GM18508 (cell line): ENCODE data around the gene DENND5A.

Experiments
- ATAC-seq: cut with Tn5 transposase; IDR thresholded peaks from one replicate; pipeline ENCODE4 v1.9.1; 2021; ENCODE audit warnings: moderate number of reproducible peaks; ENCODE audit not compliant: insufficient read depth, unreplicated experiment

DENND5A gene

DNA sequence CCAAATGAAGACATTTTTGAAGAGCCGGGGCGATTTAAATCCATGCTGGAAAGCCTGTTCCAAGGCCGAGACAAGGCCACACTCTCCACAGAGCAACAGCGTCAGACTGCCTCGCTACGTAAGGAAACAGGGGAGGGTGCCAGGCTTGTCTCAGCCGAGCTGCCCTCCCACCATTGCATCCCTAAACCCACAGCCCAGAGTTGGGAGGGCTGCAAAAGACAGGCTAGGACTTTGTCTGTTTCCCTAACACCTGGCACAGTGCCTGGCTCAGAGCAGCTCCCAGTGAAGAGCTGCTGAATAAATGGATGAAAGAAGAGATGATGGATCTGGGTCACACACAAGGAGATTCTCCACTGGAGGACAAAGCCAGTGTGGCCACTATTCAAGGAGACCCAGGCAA lies 122.4 kb downstream of the DENND5A start:
- ATAC-seq: no peak

DNA sequence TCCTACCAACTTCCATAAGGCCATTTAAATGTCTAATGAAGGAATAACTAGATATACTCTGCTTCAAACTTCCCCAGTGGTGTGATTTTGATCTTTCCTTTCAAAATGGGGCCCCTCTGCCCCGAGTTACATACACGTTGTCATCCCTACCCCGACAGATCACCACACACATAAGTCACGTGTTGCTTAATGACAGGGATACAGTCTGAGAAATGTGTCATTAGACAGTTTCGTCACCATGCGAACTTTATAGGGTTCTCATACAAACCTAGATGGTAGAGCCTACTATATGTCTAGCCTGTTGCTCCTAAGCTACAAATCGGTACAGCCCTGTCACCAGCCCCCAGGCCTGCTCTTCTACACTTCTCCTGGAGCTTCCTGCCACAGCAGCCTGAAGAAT lies 124.0 kb downstream of the DENND5A start:
- ATAC-seq: no peak

DNA sequence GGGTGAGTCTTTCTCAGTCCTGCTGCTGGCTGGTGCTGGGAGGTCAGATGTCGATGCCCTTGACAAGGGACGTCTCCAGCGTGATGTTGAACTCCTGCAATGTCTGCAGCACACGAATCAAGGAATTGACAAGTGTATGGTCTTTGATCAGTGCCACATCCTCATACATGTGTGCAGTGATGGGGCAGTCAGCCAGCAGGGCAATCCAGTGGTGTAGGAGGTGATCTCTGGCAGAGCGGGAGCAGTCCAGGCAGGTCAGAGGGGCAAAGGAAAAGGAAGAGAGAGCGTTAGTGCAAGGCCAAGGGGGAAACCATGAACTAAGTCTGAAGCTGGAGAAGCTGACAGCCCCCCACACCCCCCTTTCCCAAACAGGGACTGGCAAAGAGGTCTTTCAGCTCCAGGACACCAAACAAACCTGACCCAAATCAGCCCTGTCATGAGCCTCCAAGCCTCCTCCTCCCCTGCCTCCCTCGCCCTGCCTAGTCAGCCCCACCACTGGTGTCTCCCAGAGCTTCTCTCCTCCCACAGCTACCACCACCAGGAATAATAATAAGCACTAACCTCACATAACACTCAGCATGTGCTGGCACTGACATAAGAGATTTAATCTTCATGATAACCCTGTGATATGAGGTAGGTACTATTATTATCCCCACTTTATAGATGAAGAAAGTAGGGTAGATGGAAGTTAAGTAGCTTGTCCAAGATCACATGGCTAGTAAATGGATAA lies 125.4 kb downstream of the DENND5A start:
- no peak for ATAC-seq

DNA sequence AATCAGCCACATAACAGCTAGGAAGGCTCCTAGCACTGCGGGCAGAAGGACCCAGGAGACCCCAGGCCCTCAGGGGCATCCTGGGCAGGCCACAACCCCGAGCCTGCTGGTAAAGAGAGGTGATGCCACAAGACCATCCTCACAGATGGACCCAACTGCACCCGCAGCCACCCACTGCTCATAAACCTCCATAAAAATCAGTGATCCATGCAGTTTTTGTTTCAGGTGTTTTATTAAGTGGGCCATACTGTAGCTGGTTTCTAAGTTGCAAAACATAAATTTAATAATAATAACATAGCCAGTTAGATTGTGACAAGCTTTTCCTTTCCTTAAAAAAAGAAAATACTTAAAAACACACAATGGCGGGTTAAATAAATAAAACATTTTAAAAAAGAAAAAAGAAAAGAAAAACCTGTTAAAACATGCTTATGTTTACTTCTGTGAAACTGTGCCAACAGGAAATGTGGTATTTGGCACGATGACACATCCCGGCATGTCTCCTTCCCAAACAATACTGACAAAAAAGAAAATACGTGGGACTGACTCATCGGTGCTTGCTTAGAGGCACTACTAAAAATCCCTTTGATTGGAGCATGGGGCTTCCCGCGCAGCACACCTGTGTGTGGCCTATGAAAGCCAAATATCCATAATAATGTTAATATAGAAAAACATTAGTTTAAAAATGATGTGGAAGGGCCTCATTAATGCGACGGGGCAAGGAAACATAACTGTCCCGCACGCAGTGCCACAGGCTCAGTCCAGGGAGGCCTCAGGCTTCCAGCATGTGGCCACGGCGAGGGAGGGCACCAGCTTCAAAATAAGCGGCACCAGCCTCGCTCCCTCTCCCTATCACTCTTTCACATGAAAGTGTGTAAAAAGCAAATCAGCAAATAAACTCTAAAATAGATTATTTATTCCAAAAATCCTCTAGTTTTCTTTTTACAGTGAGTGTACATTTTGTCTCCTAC lies 126.3 kb downstream of the DENND5A start:
- ATAC-seq: no peak

DNA sequence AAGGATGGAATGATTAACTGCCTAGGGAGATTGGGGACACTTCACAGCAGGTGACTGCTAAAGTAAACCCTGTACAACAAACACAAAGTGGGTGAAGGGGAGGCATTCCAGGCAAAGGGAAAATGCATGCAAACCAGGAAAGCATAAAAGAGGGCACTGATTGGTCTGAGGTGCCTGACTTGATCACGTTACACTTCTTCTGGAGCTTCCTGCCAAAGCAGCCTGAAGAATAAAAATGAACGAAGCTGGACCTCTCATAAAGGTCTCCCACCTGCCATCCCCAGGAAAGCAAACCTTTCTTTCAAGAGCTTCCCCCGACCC lies 127.1 kb downstream of the DENND5A start:
- no peak for ATAC-seq

DNA sequence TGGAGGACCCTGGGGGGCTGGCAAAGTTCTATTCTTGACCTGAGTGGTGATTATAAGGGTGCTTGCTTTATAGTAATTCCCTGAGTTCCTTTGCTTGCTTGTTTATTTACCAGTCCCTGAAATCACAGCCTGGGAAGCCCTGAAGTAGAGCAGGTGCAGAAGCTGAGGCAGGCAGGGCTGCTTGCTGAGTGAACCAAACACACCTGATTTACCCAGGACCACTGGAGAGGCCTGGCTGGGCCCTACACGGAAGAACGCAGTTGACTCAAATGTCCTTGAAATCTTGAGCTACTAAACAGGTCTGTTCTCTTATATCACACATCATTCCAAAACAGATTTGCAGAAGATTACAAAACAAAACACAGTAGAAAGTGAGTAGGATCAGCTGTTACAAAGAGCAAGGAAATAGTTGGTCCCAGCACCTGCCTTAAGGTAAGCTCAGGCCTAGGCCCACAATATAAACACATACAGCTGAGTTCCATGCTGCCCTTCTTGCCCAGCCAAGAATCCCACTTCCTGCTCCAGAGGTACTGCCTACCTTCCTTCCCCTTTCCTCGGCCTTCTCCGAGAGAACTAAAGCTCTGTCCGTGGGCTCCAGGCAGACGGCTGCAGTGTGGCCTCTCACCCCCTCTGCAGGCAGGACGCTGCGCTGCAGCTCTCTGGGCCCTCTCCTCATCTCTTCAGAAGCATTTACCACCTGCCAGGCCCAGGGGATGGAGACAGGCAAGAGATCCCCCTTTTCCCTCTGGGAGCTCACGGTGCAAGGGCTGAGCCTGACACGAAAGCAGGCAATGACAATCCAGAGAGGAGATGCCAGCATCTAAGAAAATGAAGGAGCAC lies 127.6 kb downstream of the DENND5A start:
- no peak for ATAC-seq

DNA sequence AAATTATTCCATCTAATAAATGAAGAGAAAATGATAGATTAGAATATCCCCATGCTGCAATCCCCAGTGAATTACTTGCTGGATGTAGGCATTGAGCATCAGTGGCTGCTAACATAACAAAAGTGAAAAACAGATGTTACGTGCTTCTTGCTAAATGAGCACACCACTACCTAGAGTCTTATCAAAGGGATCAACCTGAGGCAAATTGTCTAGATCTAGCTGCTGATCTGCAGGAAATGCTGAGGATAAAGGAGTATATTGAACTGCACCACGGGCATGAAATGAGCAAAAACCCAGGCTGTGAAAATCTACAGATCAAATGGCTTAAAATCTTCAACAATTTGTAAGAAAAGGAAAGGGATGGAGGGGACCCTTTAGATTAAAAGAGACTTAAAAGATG lies 128.4 kb downstream of the DENND5A start:
- no peak for ATAC-seq

DNA sequence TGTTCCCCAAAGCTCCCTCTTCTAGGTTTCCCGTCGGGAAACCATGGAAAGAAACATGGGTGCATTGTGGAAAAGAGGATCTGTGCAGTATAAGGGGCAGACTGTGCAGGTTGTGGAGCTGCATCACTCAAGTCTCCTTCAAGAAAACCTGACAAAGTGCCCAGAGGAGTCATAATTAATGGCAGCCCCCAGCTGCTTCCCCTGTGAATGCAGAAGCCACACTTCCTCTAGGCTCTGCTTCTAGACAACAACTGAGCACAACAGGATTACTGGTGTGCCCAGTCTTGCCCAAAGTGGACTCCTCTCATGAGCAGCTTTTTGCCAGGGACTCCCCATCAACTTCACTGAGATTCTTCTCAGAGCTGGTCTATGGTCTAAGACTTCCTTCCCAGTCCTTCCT lies 131.2 kb downstream of the DENND5A start:
- ATAC-seq: no peak

DNA sequence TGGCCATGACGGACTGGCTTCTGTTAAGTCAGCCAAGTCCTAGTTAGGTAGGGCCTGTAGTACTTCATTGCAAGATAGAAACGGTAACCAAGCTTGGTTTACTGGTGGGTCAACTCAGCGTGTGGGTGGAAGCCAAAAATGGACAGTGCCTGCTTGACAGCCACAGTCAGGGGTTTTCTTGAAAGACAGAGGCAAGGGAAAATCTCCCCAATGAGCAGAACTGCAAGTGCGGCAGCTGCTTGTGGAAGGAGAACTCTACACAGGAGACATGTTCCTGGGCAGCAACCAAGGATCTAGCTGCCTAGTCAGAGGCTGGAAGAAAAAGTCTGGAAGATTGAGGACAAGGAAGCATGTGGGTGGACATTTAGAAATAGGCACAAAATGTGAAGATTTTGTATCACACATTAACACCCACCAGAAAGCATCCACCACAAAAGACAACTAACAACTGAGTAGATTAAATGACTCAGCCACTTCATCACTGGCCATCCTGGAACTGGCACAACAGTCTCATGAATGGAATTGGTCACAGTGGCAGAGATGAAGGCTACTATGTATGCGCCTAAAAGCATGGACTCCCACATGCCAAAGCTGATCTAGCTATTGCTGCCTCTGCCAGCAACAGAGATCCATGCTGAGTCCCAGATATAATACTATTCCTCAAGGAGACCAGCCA lies 132.8 kb downstream of the DENND5A start:
- ATAC-seq: no peak

DNA sequence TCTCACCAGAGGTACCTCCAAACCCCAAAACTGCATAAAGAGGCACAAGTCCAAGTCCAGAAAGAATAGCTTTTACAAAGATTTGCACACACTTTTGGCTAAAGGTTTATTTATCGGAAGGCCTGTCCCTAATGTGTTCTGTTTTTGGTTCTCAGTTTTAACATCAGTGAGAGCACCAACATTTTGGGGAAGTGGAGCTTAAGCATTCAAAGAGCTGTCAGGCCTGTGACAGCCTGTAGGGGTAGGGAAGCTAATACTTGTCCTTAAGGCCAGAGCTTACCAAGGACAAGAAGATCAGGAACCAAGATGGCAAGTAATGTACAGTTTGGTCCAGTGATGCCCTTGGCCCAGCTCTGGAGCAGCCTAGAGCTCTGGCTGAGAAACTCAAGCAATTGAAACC lies 134.9 kb downstream of the DENND5A start:
- no peak for ATAC-seq

DNA sequence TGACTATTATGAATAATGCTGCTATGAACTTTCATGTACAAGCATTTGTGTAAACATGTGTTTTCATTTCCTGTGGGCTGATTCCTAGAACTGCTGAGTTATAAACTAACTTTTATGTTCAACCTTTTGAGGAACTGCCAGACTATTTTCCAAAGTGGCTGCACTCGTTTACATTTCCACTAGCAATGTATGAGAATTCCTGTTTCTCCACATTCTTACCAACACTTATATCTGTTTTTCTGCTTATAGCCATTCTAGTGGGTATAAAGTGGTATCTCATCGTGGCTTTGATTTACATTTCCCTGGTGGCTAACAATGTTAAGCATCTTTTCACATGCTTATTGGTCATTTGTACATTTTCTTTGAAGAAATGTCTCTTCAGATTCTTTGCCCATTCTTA lies 138.5 kb downstream of the DENND5A start:
- no peak for ATAC-seq

DNA sequence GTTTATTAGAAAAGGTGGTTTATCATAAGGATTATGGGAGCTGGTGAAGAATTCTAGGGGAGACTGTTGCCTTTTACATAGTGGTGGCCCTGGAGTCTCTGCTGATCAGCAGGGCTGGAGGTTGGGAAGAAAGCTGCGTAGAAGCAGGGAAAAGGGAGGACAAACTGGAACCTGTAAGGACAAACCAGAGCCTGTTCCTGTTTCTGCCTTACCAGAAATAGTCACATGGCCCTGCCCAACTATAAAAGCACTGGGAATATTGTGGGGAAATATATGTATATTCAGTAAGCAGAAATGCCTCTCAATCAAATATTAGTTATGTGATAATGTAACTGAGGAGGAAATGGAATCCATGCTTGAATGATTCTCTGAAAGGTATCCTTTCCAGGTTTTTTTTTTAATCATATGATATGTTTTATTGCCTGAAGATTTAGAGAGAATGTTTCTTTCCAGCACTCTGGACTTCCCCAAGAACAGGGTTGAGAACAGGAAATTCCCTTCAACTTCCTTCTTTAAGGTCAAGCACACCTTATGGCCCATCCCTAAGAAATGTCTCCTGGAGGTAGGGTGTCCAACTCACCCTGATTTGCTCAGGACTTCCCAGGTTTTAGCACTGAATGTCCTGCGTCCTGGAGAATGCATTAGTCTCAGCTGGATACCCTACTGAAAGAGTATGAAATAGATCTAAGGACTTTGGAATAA lies 139.8 kb downstream of the DENND5A start:
- no peak for ATAC-seq

DNA sequence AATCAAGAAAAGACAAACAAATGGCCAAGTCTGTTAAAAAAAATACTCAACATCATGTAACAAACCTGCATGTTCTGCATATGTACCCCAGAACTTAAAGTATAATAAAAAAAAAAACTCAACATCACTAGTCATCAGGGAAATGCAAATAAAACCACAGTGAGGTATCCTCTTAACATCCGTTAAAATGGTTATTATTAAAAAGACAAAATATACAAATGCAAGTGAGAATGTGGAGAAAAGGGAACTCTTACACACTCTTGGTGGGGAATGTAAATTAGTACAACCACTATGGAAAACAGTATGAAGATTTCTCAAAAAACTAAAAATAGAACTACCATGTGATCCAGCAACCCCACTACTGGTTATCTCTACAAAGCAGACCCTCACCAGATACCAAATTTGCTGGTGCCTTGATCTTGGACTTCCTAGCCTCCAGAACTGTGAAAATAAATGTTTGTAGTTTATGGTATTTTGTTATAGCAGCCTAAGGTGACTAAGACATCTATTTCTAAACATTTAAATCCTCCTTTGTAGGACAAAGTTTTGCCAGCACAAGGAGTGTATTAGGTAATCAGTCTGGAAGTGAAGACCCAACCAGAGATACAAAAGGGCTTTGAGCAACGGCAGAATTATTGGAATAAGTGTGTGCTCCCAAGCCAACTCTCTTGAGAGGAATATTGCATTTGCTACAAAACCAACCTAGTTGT lies 141.4 kb downstream of the DENND5A start:
- no peak for ATAC-seq

DNA sequence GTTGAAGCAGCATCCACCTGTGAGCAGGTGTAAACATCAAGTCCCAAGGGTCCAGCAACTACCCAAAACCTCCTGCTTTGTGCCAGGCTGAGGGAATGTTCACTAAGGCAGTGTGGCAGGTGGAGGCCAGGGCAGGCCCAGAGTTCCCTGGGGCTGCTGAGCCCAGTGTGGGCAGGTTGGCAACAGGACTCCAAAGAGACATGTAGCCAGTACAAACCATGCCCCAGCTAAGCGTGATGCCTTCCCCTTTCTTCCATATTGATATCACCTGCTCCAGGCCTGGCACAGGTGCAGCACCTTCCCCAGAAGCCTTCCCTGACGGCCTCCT lies 143.7 kb downstream of the DENND5A start:
- no peak for ATAC-seq

DNA sequence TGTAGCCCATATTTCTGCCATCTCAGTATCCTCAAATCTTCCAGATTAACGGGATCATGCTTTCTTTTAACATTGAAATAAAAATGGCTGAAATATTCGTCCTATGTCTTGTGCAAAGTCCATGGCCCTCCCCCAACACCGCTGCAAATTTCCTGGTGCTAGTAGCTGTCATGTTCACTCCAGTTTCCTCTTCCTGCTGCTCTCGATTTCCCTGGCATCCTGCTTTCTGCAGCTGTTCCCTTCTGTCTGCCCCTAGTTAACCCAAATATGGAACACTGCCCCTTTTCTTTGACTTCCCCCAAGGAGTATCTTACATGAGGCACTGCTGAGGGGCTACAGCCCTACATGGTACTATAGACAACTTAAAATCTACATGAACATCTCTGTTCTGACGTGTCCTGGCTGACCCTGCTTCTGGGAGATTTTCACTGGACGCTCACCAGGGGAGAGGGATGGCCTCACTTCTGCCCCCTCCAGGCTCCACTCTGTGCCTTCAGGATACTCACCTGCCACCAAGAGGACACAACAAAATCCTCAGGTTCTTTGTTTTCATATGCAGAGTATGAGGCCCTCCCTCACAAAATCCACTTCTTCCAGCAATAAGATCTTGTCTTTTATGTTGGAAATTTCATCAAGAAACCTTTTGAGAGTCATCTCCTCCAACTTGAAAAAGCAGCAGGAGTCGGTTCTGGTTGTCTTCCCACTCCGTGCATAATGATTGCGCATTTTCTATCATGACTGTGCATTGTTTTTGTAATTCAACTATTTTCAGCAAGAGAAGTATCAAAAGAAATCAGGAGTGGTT lies 144.3 kb downstream of the DENND5A start:
- no peak for ATAC-seq

DNA sequence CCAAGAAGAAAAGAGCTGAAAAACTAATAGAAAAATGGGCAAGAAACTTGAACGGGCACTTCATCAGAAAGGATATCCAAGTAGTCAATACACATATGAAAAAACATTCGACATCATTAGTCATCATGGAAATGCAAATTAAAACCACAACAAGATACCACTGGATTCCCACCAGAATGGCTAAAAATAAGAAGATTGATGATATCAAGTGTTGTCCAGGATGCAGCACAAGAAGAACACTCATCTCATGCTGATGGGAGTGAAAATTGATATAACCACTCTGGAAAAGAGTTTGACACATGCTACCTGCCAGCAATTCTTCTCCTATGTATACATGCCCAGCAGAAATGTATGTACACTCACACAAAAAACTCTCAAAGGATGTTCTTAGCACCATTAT lies 146.9 kb downstream of the DENND5A start:
- no peak for ATAC-seq

DNA sequence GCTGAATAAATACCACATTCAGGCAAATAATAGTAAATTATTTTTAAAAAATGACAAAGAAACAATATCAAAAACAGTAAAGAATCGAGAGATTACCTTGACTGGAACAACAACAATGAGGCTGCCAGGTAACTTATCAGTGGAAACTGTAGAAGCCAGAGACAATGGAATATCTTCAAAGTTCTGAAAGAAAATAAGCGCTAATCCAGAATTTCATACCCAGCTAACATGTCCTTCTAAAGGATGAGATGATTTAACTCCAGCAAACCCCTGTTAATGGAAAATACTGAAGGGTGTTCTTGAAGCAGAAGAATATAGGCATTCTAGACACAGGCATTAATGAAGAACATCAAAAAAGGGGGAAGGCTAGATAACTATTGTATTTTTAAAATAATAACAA lies 153.1 kb downstream of the DENND5A start:
- no peak for ATAC-seq
